Measurements from ENCODE around the gene FAF1. TPM values are rescaled to one million over a fixed set of nuclear protein-coding genes. Genes with fewer than 3 reads are reported as not detected.

Gene FAF1
- total RNA-seq, 1 experiment from 2014 or later: 73.2 TPM

GRCh38 chr1:50505427-50505826, 454.6 kb downstream of the FAF1 start:
- Histone ChIP-seq H3K9ac (ENCODE audit: low read length) (no peak overlapping the region), H3K27ac (ENCODE audit: low read depth, low read length) (no peak overlapping the region), H3K4me3 (replicated peaks in 1 of 2; ENCODE audit: low read depth in 1 of 2, low read length in 2 of 2) (no peak overlapping the region), H3K9me3 (ENCODE audit: control insufficient read depth in 1 of 2, insufficient read depth in 1 of 2, low read depth in 1 of 2, low read length in 2 of 2) (no peaks in the 10 kb centered on the region), H3K36me3 (ENCODE audit: control insufficient read depth in 1 of 2, insufficient read depth in 2 of 2, low read length in 2 of 2) (no peaks in the 10 kb centered on the region), H3K27me3 (ENCODE audit: insufficient read depth, low read length) (no peaks in the 10 kb centered on the region), H2AFZ (ENCODE audit: low read depth, low read length, poor library complexity, severe bottlenecking) (no peak overlapping the region), H3K9me2 (ENCODE audit: insufficient read depth) (no peaks in the 10 kb centered on the region), H3K4me1 (ENCODE audit: control insufficient read depth in 1 of 2, insufficient read depth in 2 of 2, low read length in 2 of 2) (no peaks in the 10 kb centered on the region), H4K20me1 (ENCODE audit: insufficient read depth) (no peaks in the 10 kb centered on the region), H3K4me2 (ENCODE audit: low read length) (no peak overlapping the region), H3K79me2 (ENCODE audit: insufficient read depth, low read length) (no peaks in the 10 kb centered on the region)
- ChIA-PET CTCF (no interaction called here), POLR2A (no interaction called here), RAD21 (ENCODE audit: low non-redundant PET in 1 of 2, low total read pairs in 2 of 2, uncharacterized antibody in 2 of 2, unreplicated experiment in 2 of 2) (no interaction called here)
- ATAC-seq (no peak), DNase-seq (ENCODE audit: low read depth, low spot score) (no peak)
- no TSS peak for BruUV-seq (replicated peaks)
- intact Hi-C loops (cut with micrococcal nuclease): no loop called here
- TF ChIP-seq ATF3 (IDR thresholded peaks at IDR 0.05) (no peak), CBX3 (IDR thresholded peaks at IDR 0.05; ENCODE audit: low read depth) (no peak), SIN3A (IDR thresholded peaks at IDR 0.05; ENCODE audit: low read depth) (no peak), FOSL1 (IDR thresholded peaks at IDR 0.05; ENCODE audit: low read depth) (no peak), ZBTB33 (IDR thresholded peaks at IDR 0.05; ENCODE audit: extremely low read depth, insufficient replicate concordance, low read length) (no peak), EZH2phosphoT487 (IDR thresholded peaks at IDR 0.05; ENCODE audit: borderline replicate concordance) (no peak), EGR1 (IDR thresholded peaks at IDR 0.05; ENCODE audit: low read depth) (no peak), MAX (IDR thresholded peaks at IDR 0.05) (no peak), YY1 (IDR thresholded peaks at IDR 0.05; ENCODE audit: extremely low read depth, insufficient replicate concordance, low read depth, low read length) (no peak), SP1 (IDR thresholded peaks at IDR 0.05; ENCODE audit: low read depth) (no peak), CTCF (IDR thresholded peaks at IDR 0.05 in 2 of 3, conservative IDR thresholded peaks at IDR 0.05 in 1 of 3; ENCODE audit: borderline replicate concordance in 1 of 3, insufficient read depth in 1 of 3, low read depth in 2 of 3, low read length in 2 of 3) (no peak), RAD21 (IDR thresholded peaks at IDR 0.05; ENCODE audit: low read depth) (no peak), JUND (IDR thresholded peaks at IDR 0.05) (no peak), ZFX (IDR thresholded peaks at IDR 0.05) (no peak)
